GM18909 (cell line): ENCODE data around the gene SAAL1.

Experiments used
- ATAC-seq: cut with Tn5 transposase; IDR thresholded peaks from one replicate; pipeline ENCODE4 v1.9.1; 2021; ENCODE audit warnings: mild to moderate bottlenecking; ENCODE audit not compliant: unreplicated experiment, poor library complexity

Gene SAAL1

GRCh38 chr11:18088366-18088765, 17.5 kb downstream of the SAAL1 start:
- ATAC-seq: no peak

- ATAC-seq: no peak
Measured at GRCh38 chr11:18081551-18081950, 24.3 kb downstream of the SAAL1 start.

- no peak for ATAC-seq
Measured at GRCh38 chr11:18080451-18080850, 25.4 kb downstream of the SAAL1 start.

GRCh38 chr11:18078909-18079308, 27.0 kb downstream of the SAAL1 start:
- no peak for ATAC-seq

DNA sequence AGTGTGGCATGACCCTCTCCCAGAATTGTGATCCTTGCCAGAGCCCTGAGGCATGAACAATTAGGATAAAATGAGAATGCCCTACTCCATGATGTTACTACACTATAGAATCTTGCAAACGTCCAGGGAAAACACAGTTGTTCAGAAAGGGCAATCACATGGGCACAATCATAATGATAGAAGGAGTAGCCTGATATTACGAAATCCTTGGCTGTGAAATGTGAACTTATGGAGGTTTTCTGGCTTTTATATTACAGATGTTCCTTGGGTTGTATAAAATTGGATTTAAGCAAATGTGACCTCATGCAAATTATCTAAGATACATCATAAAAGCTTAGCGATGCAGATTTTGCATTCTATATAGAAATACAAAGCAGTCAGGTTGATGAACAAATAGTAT, 30.4 kb downstream of the SAAL1 start:
- no peak for ATAC-seq

DNA sequence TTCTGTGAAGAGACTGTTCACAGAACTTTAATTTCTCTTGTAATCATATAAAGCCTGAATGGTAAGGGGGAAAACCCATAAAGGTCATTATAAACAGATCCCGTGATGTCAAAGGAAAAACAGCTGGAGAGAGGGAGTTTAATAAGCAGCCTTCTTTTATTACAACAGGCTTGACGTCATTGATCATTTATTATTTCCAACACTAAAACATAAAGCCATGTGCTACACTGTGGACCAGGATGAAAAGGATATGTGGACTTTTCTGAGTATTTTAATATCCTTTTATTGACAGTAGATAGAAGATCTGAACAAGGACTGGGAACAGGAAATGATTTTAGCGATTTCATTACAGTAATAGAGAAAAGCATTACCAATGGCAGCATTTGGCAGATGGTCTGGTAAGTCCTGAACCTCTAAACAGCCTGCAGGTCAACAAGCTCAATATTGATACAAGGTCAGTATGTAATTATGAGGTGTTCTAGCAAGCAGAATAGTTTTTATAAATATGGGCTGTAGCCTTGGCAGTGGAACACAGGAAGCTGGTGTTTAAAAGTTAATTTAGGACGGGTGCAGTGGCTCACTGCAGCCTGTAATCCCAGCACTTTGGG, 34.7 kb downstream of the SAAL1 start:
- ATAC-seq: no peak

GRCh38 chr11:18067372-18067771, 38.5 kb downstream of the SAAL1 start:
- no peak for ATAC-seq

DNA sequence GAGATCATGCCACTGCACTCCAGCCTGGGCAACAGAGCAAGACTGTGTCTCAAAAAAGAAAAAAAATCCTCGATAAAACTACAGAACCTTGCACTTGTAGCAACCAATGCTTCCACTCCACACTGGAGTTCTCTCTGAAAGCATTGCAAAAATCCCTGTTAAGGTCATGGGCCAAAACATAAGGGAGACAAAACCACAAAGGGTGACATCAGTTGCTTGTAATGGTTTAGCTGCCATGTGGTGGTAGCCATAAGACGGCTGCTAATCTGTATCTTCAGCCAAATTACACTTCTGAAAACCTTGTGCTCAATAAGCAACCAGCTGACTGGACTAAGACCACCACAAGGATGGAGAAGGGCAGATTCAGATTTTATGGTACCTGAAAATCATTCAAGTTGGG, 39.3 kb downstream of the SAAL1 start:
- no peak for ATAC-seq

- no peak for ATAC-seq
Measured at GRCh38 chr11:18065572-18065971, 40.3 kb downstream of the SAAL1 start.

DNA sequence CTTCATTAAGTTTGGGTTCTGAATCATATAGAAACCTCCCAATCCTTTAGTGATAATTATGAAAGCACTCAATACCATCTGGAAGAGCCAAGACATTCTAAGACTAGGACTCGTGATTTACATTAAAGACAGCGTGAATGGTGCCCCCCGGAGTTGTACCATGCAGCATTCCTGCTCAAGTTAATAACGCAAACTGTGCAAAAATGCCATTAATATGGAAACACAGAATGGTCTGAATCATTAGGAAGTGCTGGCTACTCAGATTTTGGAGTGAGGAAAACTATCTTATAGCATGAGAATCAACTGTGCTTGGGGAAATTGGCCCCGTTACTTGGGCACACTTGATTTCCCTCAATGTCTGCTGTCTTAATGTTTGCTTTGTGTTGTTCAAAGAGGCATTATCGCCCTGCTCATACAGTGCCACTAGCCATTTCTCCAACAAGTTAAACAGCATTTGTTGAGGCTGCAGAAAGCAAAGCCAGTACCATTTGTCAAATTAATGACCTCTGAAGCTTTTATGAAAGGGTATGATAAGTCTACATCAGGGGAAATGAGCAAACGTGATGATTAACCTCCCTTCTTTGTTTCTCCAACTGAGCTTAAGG, 41.3 kb downstream of the SAAL1 start:
- ATAC-seq: no peak

DNA sequence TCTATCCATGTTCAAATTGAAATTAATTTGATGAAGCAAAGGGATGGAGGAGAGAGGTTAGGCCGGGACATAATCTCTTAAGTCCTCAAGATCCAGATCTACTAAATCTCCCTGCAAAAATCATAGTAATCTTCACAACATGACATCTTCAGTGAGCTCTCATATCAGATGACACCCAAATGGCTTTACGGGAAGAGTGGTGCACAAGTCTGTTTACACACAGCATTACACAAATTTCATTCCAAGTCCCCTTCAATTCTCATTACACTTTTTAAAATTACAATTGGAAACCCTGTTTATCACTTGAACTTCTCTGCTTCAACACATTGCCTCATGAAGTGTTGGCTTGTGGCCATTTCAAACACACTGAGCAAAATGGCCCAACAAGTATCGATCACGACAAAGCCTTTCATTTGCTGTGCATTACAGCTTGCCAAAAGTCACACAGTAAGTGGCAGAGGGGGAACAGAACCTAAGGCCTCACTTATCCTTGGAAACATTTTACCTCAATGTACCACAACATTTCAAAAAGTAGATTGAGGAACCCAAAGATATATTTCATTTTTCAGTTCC, 41.9 kb downstream of the SAAL1 start:
- ATAC-seq: no peak

DNA sequence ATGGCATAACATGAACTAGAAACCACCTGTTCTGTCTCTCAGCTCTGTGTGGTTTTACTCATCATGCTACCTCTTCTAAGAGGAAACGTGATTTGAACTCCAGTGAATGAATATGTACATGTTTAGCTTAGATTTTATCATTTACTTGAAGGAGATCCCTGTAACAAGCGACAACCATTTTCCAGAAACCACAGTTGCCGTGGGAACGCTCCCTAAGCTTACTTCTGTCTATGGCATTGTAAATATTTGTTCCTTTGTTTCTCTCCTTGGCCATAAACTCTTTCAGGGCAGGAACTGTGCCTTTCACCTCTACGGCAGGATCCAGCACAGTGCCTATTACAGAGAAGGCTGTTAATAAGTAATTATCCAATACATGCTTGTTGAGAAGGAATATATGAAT, 42.8 kb downstream of the SAAL1 start:
- ATAC-seq: no peak

GRCh38 chr11:18061351-18061750, 44.5 kb downstream of the SAAL1 start:
- no peak for ATAC-seq

GRCh38 chr11:18056561-18057181, 49.2 kb downstream of the SAAL1 start:
- no peak for ATAC-seq

DNA sequence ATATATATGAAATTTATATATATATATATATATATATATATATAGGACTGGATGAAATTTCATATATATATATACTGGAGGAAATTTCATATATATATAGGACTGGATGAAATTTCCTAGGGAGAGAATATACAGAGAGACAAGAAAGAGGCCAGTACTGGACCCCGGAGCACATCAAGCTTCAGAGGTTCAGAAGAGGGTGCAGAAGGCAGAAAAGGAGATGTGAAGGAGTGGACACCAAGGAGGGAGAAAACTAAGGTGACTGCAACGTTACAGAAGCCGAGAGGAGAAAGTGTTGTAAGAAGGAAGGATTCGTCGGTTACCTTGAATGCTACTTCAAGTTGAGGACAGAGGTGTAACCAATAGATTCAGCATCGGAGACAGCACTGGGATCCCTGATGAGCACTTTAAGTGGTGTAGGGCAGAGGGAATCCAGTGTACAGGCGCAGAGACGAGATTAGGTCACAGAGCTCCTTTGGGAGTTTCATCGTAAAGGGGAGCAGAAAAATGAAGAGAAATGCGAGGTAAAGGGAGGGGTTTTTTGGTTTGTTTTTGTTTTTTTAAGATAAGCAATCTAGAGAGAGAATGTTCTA, 51.3 kb downstream of the SAAL1 start:
- ATAC-seq: no peak

DNA sequence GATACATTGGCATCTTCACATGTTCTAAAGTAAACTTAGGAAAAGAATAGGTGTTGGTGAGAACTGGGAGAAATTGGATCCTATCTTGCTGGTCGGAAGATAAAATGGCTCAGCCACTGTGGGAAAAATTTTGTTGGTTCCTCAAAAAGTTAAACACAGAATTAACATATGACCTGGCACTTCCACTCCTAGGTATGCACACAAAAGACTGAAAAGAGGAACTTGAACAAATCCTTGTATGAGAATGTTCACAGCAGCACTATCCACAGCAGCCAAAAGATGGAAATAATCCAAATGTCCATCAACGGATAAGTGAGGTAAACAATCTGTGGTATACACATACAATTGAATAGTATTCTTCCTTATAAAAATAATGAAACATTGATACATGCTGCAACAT, 55.0 kb downstream of the SAAL1 start:
- ATAC-seq: no peak

DNA sequence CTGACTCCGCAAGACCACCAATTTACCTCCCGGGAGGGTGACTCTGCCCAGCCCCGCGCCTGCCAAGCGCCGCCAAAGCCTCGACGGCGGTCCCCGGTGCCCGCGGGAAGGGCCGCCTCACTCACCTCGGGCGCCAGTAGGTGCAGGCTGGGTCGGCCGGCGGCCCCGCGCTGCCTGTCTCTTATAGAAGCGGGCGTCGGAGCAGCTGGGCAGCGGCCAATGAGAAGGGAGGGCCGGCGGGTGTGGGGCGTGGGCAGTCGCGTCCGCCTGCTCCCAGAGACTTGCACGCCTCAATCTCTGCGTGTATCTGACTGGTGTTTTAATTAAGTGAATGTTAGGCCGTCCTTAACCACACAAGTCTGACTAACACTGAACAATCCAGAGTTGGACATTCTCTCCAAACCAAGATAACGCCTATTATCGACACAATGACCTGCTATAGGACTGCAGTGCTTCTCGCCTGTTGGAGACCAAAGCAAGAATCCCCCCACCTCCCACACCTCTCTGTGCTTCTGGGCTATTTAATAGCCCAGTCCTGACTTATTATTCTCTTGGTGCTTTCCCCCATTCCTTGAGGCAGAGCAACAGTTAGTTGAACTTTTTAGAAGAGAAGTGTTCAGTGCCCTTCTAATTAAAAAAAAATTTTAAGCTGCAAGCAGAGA, 59.6 kb downstream of the SAAL1 start, which contains the start of gene TPH1:
TPH1 (minus strand) TSS at position 154 of the 662 bp plus-strand sequence. CDS start 5,507 bp downstream, outside the sequence.
- ATAC-seq: no peak

DNA sequence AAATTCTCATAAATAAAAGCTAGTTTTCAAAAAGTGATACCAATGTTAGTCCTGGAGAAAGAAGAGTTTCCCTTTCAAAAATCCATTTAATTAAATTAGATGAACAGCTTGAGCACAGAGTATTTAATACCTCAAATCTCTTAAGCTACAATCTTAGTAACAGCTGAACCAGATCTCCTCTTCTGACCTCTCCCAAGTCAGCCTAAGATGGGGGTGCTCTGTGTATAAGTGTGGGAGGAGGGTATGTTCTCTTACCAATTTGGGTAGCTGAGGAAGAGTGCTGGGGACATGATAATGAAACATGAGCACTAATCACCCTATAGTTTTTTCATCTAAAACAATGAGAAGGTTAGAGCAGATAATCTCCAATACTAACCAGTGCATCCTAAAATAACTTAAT, 69.4 kb downstream of the SAAL1 start:
- no peak for ATAC-seq
